ENCODE results near the gene CST2.
"Not testable (repeated sequence)": the region's sequence is repeated elsewhere in the genome, so short reads cannot be mapped to it uniquely, and the experiment has no call there.

The CST2 gene

GRCh38 chr20:23841693-23842092 lies 15.2 kb upstream of the CST2 start:
- no peak overlapping the region for H3K4me3 ChIP-seq (replicated peaks; ENCODE audit: low read depth, low read length)
- no peak for DNase-seq (ENCODE audit: low read depth)
- TF ChIP-seq, protein P1, sequence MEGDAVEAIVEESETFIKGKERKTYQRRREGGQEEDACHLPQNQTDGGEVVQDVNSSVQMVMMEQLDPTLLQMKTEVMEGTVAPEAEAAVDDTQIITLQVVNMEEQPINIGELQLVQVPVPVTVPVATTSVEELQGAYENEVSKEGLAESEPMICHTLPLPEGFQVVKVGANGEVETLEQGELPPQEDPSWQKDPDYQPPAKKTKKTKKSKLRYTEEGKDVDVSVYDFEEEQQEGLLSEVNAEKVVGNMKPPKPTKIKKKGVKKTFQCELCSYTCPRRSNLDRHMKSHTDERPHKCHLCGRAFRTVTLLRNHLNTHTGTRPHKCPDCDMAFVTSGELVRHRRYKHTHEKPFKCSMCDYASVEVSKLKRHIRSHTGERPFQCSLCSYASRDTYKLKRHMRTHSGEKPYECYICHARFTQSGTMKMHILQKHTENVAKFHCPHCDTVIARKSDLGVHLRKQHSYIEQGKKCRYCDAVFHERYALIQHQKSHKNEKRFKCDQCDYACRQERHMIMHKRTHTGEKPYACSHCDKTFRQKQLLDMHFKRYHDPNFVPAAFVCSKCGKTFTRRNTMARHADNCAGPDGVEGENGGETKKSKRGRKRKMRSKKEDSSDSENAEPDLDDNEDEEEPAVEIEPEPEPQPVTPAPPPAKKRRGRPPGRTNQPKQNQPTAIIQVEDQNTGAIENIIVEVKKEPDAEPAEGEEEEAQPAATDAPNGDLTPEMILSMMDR (IDR thresholded peaks at IDR 0.05; ENCODE audit: low read length, missing control alignments), result no peak

GRCh38 chr20:23835716-23836115 lies 9.2 kb upstream of the CST2 start:
- DNase-seq (ENCODE audit: low read depth), result no peak
- TF ChIP-seq, protein P1 (IDR thresholded peaks at IDR 0.05; ENCODE audit: low read length, missing control alignments), result no peak

GRCh38 chr20:23832775-23833513 lies 6.4 kb upstream of the CST2 start:
- TF ChIP-seq, protein P1 (IDR thresholded peaks at IDR 0.05; ENCODE audit: low read length, missing control alignments), result no peak
- H3K4me3 ChIP-seq (replicated peaks; ENCODE audit: low read depth, low read length), result no peak overlapping the region
- no peak for DNase-seq (ENCODE audit: low read depth)

More at GRCh38 chr20:23835716-23836115, 9.2 kb upstream of the CST2 start:
- H3K4me3 ChIP-seq (replicated peaks; ENCODE audit: low read depth, low read length), result no peak overlapping the region

DNA sequence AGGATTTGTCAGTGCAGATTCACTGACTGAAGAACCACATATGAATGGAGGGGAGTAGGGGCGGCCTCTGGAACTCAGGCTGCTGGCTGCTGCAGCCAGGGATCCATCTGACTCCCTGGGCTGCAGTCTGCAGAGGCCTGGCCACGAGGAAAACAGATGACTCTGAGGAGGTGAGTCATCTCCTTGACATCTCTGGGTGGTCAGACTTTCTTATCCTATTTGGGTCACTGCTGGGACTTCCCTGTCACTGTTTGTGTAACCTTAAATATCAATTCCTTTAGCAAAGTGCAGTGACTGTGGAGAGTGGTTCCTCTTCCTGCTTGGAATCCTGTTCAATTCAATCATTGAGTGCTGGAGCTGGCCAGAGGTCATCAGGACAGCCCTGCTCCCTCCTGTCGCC lies 5.4 kb upstream of the CST2 start:
- DNase-seq (ENCODE audit: low read depth), result peak; percentile 24
- H3K4me3 ChIP-seq (replicated peaks; ENCODE audit: low read depth, low read length), result not testable (repeated sequence)

- no peak overlapping the region for H3K4me3 ChIP-seq (replicated peaks; ENCODE audit: low read depth, low read length)
- DNase-seq (ENCODE audit: low read depth), result no peak
- TF ChIP-seq, protein P1 (IDR thresholded peaks at IDR 0.05; ENCODE audit: low read length, missing control alignments), result no peak
These were observed 2.8 kb downstream of the CST2 start for GRCh38 chr20:23823621-23824324.

GRCh38 chr20:23823111-23823510 lies 3.4 kb downstream of the CST2 start:
- TF ChIP-seq, protein P1 (IDR thresholded peaks at IDR 0.05; ENCODE audit: low read length, missing control alignments), result no peak
- DNase-seq (ENCODE audit: low read depth), result no peak
- no peak overlapping the region for H3K4me3 ChIP-seq (replicated peaks; ENCODE audit: low read depth, low read length)

DNA sequence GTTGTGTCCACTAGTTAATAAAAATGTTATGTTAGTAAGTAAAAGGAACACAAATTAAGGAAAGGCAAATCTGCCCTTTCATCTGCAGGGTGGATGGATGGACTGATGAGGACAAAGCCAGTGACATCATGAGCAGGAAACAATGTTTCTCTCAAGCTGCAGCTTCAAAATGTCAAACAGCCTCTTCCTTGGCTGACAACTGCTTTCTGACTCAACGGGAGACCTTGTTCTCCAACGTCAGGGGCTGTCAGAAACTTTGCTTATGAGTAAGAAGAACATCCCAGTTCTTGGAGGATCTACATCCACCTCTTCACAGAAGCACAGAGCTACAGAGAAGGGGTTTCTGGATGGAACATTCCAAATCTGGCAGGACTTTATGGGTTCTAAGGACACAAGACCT lies 6.0 kb downstream of the CST2 start:
- H3K4me3 ChIP-seq (replicated peaks; ENCODE audit: low read depth, low read length), result no peak overlapping the region
- DNase-seq (ENCODE audit: low read depth), result peak; percentile 6
- TF ChIP-seq, protein P1 (IDR thresholded peaks at IDR 0.05; ENCODE audit: low read length, missing control alignments), result no peak

DNA sequence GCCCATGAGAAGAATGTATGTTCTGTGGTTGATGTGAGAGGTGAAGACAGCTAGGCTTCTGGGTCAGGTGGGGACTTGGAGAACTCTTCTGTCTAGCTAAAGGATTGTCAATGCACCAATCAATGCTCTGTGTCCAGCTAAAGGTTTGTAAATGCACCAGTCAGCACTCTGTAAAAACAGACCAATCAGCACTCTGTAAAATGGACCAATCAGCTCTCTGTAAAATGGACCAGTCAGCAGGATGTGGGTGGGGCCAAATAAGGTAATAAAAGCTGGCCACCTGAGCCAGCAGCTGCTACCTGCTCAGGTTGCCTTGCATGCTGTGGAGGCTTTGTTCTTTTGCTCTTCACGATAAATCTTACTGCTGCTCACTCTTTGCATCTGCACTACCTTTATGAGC lies 15.0 kb downstream of the CST2 start:
- H3K4me3 ChIP-seq (replicated peaks; ENCODE audit: low read depth, low read length); DNase-seq (ENCODE audit: low read depth): not testable (repeated sequence)

DNA sequence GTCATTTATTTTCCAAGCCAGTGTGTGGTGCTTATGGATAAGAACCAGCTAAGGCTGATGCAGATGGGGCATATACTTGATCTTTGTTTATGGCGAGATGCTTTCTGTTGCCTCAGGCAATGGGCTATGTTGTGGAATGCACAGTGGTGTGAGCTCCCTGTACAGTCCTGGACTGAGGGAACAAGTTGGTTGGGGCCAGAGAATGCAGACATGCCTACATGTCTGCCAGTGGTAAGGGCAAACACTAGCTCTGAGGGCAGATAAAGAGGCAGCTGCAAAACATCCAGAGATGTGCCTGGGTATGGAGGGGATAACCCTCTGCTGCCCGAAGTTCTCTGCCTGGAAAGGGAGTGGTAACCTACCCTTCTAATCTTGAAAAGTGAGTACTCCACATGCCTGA lies 16.2 kb downstream of the CST2 start:
- DNase-seq (ENCODE audit: low read depth), result not testable (repeated sequence)

More for the DNA sequence above, 16.2 kb downstream of the CST2 start:
- H3K4me3 ChIP-seq (replicated peaks; ENCODE audit: low read depth, low read length), result not testable (repeated sequence)
